Measurements from ENCODE around the gene FAM185A.
"Not testable (repeated sequence)": the region's sequence is repeated elsewhere in the genome, so short reads cannot be mapped to it uniquely, and the experiment has no call there.

Gene FAM185A

GRCh38 chr7:102748605-102749444 lies at the start of gene FAM185A:
FAM185A (plus strand) TSS chr7:102748999; CDS start chr7:102749208, 209 bp downstream.
- not testable (repeated sequence) for H3K9me3 Mint-ChIP-seq; H3K27me3 Mint-ChIP-seq; H3K36me3 Mint-ChIP-seq (ENCODE audit: low read depth)
- H3K4me1 Mint-ChIP-seq (ENCODE audit: low read depth) = peaks cover 19% of the 10 kb centered on the region
- H3K27ac Mint-ChIP-seq = peak within 1 kb of the TSS; percentile 93
- H3K4me3 Mint-ChIP-seq = peak within 1 kb of the TSS; percentile 91
- DNase-seq = peak; percentile 90

- H3K27me3 Mint-ChIP-seq; H3K9me3 Mint-ChIP-seq; DNase-seq; H3K36me3 Mint-ChIP-seq (ENCODE audit: low read depth): not testable (repeated sequence)
- Mint-ChIP-seq H3K27ac (peak overlapping the region; percentile 92), H3K4me3 (peak overlapping the region; percentile 54), H3K4me1 (ENCODE audit: low read depth) (peaks cover 26% of the 10 kb centered on the region)
Measured at GRCh38 chr7:102713011-102713690, 35.6 kb upstream of the FAM185A start.

- not testable (repeated sequence) for H3K36me3 Mint-ChIP-seq (ENCODE audit: low read depth); DNase-seq; H3K27me3 Mint-ChIP-seq; H3K9me3 Mint-ChIP-seq
- H3K4me3 Mint-ChIP-seq = peak overlapping the region; percentile 54
- H3K4me1 Mint-ChIP-seq (ENCODE audit: low read depth) = peaks cover 26% of the 10 kb centered on the region
- peak overlapping the region; percentile 92 for H3K27ac Mint-ChIP-seq
Measured at GRCh38 chr7:102713691-102714080, 35.1 kb upstream of the FAM185A start.

GRCh38 chr7:102714774-102715522 lies 33.9 kb upstream of the FAM185A start:
- H3K27ac Mint-ChIP-seq = peak overlapping the region; percentile 76
- not testable (repeated sequence) for H3K27me3 Mint-ChIP-seq; H3K36me3 Mint-ChIP-seq (ENCODE audit: low read depth); DNase-seq; H3K4me3 Mint-ChIP-seq; H3K9me3 Mint-ChIP-seq
- H3K4me1 Mint-ChIP-seq (ENCODE audit: low read depth) = peaks cover 26% of the 10 kb centered on the region

- H3K27ac Mint-ChIP-seq = not testable (repeated sequence)
Measured at GRCh38 chr7:102715718-102716117, 33.1 kb upstream of the FAM185A start.

GRCh38 chr7:102718491-102718890 lies 30.3 kb upstream of the FAM185A start:
- H3K4me3 Mint-ChIP-seq; H3K36me3 Mint-ChIP-seq (ENCODE audit: low read depth); H3K27ac Mint-ChIP-seq; DNase-seq; H3K9me3 Mint-ChIP-seq: not testable (repeated sequence)
- H3K27me3 Mint-ChIP-seq = peaks cover 11% of the 10 kb centered on the region
- H3K4me1 Mint-ChIP-seq (ENCODE audit: low read depth) = peaks cover 13% of the 10 kb centered on the region

More at GRCh38 chr7:102715718-102716117, 33.1 kb upstream of the FAM185A start:
- H3K36me3 Mint-ChIP-seq (ENCODE audit: low read depth); DNase-seq; H3K9me3 Mint-ChIP-seq; H3K4me3 Mint-ChIP-seq; H3K27me3 Mint-ChIP-seq: not testable (repeated sequence)
- H3K4me1 Mint-ChIP-seq (ENCODE audit: low read depth) = peaks cover 26% of the 10 kb centered on the region

GRCh38 chr7:102726170-102726569 lies 22.6 kb upstream of the FAM185A start:
- H3K36me3 Mint-ChIP-seq (ENCODE audit: low read depth); H3K9me3 Mint-ChIP-seq; H3K4me3 Mint-ChIP-seq; H3K4me1 Mint-ChIP-seq (ENCODE audit: low read depth); DNase-seq; H3K27ac Mint-ChIP-seq: not testable (repeated sequence)
- H3K27me3 Mint-ChIP-seq = peaks cover 21% of the 10 kb centered on the region

GRCh38 chr7:102729670-102730069 lies 19.1 kb upstream of the FAM185A start:
- H3K27me3 Mint-ChIP-seq; DNase-seq; H3K4me1 Mint-ChIP-seq (ENCODE audit: low read depth); H3K36me3 Mint-ChIP-seq (ENCODE audit: low read depth); H3K27ac Mint-ChIP-seq; H3K4me3 Mint-ChIP-seq; H3K9me3 Mint-ChIP-seq: not testable (repeated sequence)

- H3K9me3 Mint-ChIP-seq; DNase-seq; H3K27me3 Mint-ChIP-seq; H3K27ac Mint-ChIP-seq; H3K4me1 Mint-ChIP-seq (ENCODE audit: low read depth); H3K4me3 Mint-ChIP-seq; H3K36me3 Mint-ChIP-seq (ENCODE audit: low read depth): not testable (repeated sequence)
Measured at GRCh38 chr7:102730431-102730830, 18.4 kb upstream of the FAM185A start.

GRCh38 chr7:102742002-102742771 lies 6.6 kb upstream of the FAM185A start:
- H3K36me3 Mint-ChIP-seq (ENCODE audit: low read depth); H3K9me3 Mint-ChIP-seq; H3K27me3 Mint-ChIP-seq; H3K27ac Mint-ChIP-seq; H3K4me1 Mint-ChIP-seq (ENCODE audit: low read depth); H3K4me3 Mint-ChIP-seq; DNase-seq: not testable (repeated sequence)

- H3K36me3 Mint-ChIP-seq (ENCODE audit: low read depth); H3K4me3 Mint-ChIP-seq; H3K27ac Mint-ChIP-seq; DNase-seq; H3K9me3 Mint-ChIP-seq; H3K27me3 Mint-ChIP-seq: not testable (repeated sequence)
- peaks cover 13% of the 10 kb centered on the region for H3K4me1 Mint-ChIP-seq (ENCODE audit: low read depth)
Measured at GRCh38 chr7:102743861-102744260, 4.9 kb upstream of the FAM185A start.

- H3K36me3 Mint-ChIP-seq (ENCODE audit: low read depth); H3K9me3 Mint-ChIP-seq; DNase-seq; H3K27ac Mint-ChIP-seq; H3K27me3 Mint-ChIP-seq; H3K4me3 Mint-ChIP-seq: not testable (repeated sequence)
- peaks cover 21% of the 10 kb centered on the region for H3K4me1 Mint-ChIP-seq (ENCODE audit: low read depth)
Measured at GRCh38 chr7:102745494-102746288, 3.1 kb upstream of the FAM185A start.

- H3K9me3 Mint-ChIP-seq; DNase-seq; H3K36me3 Mint-ChIP-seq (ENCODE audit: low read depth); H3K27me3 Mint-ChIP-seq: not testable (repeated sequence)
- Mint-ChIP-seq H3K4me3 (peak overlapping the region; percentile 91), H3K4me1 (ENCODE audit: low read depth) (peaks cover 19% of the 10 kb centered on the region), H3K27ac (peak overlapping the region; percentile 40)
Measured at GRCh38 chr7:102749445-102749786, 617 bp downstream of the FAM185A start.

GRCh38 chr7:102758227-102758626 lies 9.4 kb downstream of the FAM185A start:
- H3K27me3 Mint-ChIP-seq; DNase-seq; H3K27ac Mint-ChIP-seq; H3K9me3 Mint-ChIP-seq; H3K4me1 Mint-ChIP-seq (ENCODE audit: low read depth); H3K4me3 Mint-ChIP-seq: not testable (repeated sequence)
- peaks cover 17% of the 10 kb centered on the region for H3K36me3 Mint-ChIP-seq (ENCODE audit: low read depth)
